G401.6 (cell line): ENCODE measurements around the gene CDK9.

Experiments used
- FAIRE-seq: peaks from 2 replicates; lab custom pipeline; 2012; peaks lifted over from hg19 to GRCh38; lab: Jason Lieb, UNC

The CDK9 gene

GRCh38 chr9:127805620-127806019 lies 19.8 kb downstream of the CDK9 start:
- FAIRE-seq, result no peak

GRCh38 chr9:127806871-127807270 lies 21.0 kb downstream of the CDK9 start:
- FAIRE-seq, result no peak

- no peak for FAIRE-seq
These were observed 22.6 kb downstream of the CDK9 start for GRCh38 chr9:127808347-127809001.

- no peak for FAIRE-seq
These were observed 23.2 kb downstream of the CDK9 start for GRCh38 chr9:127809002-127809539.

GRCh38 chr9:127809540-127810377 lies 23.9 kb downstream of the CDK9 start:
- FAIRE-seq, result no peak

- no peak for FAIRE-seq
These were observed 24.7 kb downstream of the CDK9 start for GRCh38 chr9:127810378-127811187.

- FAIRE-seq, result no peak
These were observed 26.2 kb downstream of the CDK9 start for GRCh38 chr9:127812011-127812410.

- FAIRE-seq, result no peak
These were observed 27.3 kb downstream of the CDK9 start for GRCh38 chr9:127812936-127813675.

GRCh38 chr9:127813686-127814226 lies 27.9 kb downstream of the CDK9 start:
- no peak for FAIRE-seq

- no peak for FAIRE-seq
These were observed 29.0 kb downstream of the CDK9 start for GRCh38 chr9:127814619-127815511.

GRCh38 chr9:127815512-127816361 lies 29.9 kb downstream of the CDK9 start:
- FAIRE-seq, result no peak

- no peak for FAIRE-seq
These were observed 30.5 kb downstream of the CDK9 start for GRCh38 chr9:127816362-127816725.

- FAIRE-seq, result no peak
These were observed 30.9 kb downstream of the CDK9 start for GRCh38 chr9:127816728-127817127.

GRCh38 chr9:127817881-127818434 lies 32.1 kb downstream of the CDK9 start:
- FAIRE-seq, result no peak

GRCh38 chr9:127818574-127818973 lies 32.7 kb downstream of the CDK9 start:
- FAIRE-seq, result no peak

GRCh38 chr9:127822108-127822507 lies 36.3 kb downstream of the CDK9 start:
- no peak for FAIRE-seq

- FAIRE-seq, result no peak
These were observed 39.7 kb downstream of the CDK9 start for GRCh38 chr9:127825319-127826051.

- FAIRE-seq, result no peak
These were observed 40.5 kb downstream of the CDK9 start for GRCh38 chr9:127826253-127826913.
